Progenitor cell of endocrine pancreas (in vitro differentiated cells): ENCODE data around the gene BCDIN3D. TPM values are rescaled to one million over a fixed set of nuclear protein-coding genes. Genes with fewer than 3 reads are reported as not detected.

Experiments used
- DNase-seq: peaks from one replicate; pipeline ENCODE4 v3.0.0; 2021; ENCODE audit warnings: low spot score; ENCODE audit not compliant: unreplicated experiment
- H3K27ac Mint-ChIP-seq: 2 replicates; pipeline ENCODE4 v1.8.0; 2021; ENCODE audit warnings: mild to moderate bottlenecking, moderate library complexity, mixed read lengths
- H3K27me3 Mint-ChIP-seq: 2 replicates; pipeline ENCODE4 v1.8.0; 2021; ENCODE audit warnings: mixed read lengths
- H3K36me3 Mint-ChIP-seq: 2 replicates; pipeline ENCODE4 v1.8.0; 2022; ENCODE audit warnings: mixed read lengths; ENCODE audit not compliant: insufficient read depth
- H3K4me1 Mint-ChIP-seq: 2 replicates; pipeline ENCODE4 v1.8.0; 2021; ENCODE audit warnings: low read depth, mixed read lengths
- H3K4me3 Mint-ChIP-seq: 2 replicates; pipeline ENCODE4 v1.8.0; 2021; ENCODE audit warnings: low read depth, mild to moderate bottlenecking, moderate library complexity, mixed read lengths
- H3K9me3 Mint-ChIP-seq: 2 replicates; pipeline ENCODE4 v1.8.0; 2021; ENCODE audit warnings: low read depth, mixed read lengths
- CTCF ChIP-seq: fragments of 200-600 bp; sonication (generic); IDR thresholded peaks from one replicate; pipeline ENCODE4 v1.5.0; 2021; ENCODE audit warnings: antibody characterized with exemption, mild to moderate bottlenecking; ENCODE audit not compliant: unreplicated experiment
- total RNA-seq: library from RNA; stranded (reverse); gene quantifications from 2 replicates; pipeline ENCODE4 v1.2.1, GENCODE V29; 2021

Gene BCDIN3D
- total RNA-seq, 1 donor from 2014 or later: 7.3 TPM

- no peaks in the 10 kb centered on the region for H3K27me3 Mint-ChIP-seq
- H3K9me3 Mint-ChIP-seq: no peaks in the 10 kb centered on the region
- DNase-seq: no peak
- H3K36me3 Mint-ChIP-seq: no peaks in the 10 kb centered on the region
- no peak overlapping the region for H3K27ac Mint-ChIP-seq
- TF ChIP-seq CTCF: no peak
- H3K4me1 Mint-ChIP-seq: peaks cover 16% of the 10 kb centered on the region
- no peak overlapping the region for H3K4me3 Mint-ChIP-seq
These were observed 11.2 kb downstream of the BCDIN3D start for GRCh38 chr12:49831717-49832116.

- peaks cover 2% of the 10 kb centered on the region for H3K36me3 Mint-ChIP-seq
- peak within 1 kb of the TSS; percentile 85 for H3K4me3 Mint-ChIP-seq
- TF ChIP-seq CTCF: no peak
- H3K4me1 Mint-ChIP-seq: peaks cover 18% of the 10 kb centered on the region
- DNase-seq: peak; percentile 90
- peak within 1 kb of the TSS; percentile 98 for H3K27ac Mint-ChIP-seq
- no peaks in the 10 kb centered on the region for H3K27me3 Mint-ChIP-seq
- no peaks in the 10 kb centered on the region for H3K9me3 Mint-ChIP-seq
These were observed 14.5 kb downstream of the BCDIN3D start, which contains the start of gene NCKAP5L for GRCh38 chr12:49828133-49829091. TSS of gene NCKAP5L (minus strand) at chr12:49828413. CDS start at chr12:49804044, 24,369 bp downstream.

- no peak for TF ChIP-seq CTCF
- no peaks in the 10 kb centered on the region for H3K27me3 Mint-ChIP-seq
- H3K27ac Mint-ChIP-seq: peak overlapping the region; percentile 88
- DNase-seq: peak; percentile 67
- H3K9me3 Mint-ChIP-seq: no peaks in the 10 kb centered on the region
- H3K4me3 Mint-ChIP-seq: peak overlapping the region; percentile 85
- H3K4me1 Mint-ChIP-seq: peaks cover 18% of the 10 kb centered on the region
- peaks cover 4% of the 10 kb centered on the region for H3K36me3 Mint-ChIP-seq
These were observed 15.4 kb downstream of the BCDIN3D start for GRCh38 chr12:49827401-49828099.

GRCh38 chr12:49827051-49827400 is 15.9 kb downstream of the BCDIN3D start:
- Mint-ChIP-seq H3K4me1 (peaks cover 18% of the 10 kb centered on the region), H3K27me3 (no peaks in the 10 kb centered on the region), H3K27ac (peak overlapping the region; percentile 88), H3K36me3 (peaks cover 4% of the 10 kb centered on the region), H3K9me3 (no peaks in the 10 kb centered on the region), H3K4me3 (peak overlapping the region; percentile 85)
- no peak for DNase-seq
- TF ChIP-seq CTCF: no peak

GRCh38 chr12:49825971-49826421 is 16.9 kb downstream of the BCDIN3D start:
- H3K27me3 Mint-ChIP-seq: no peaks in the 10 kb centered on the region
- H3K4me1 Mint-ChIP-seq: peaks cover 16% of the 10 kb centered on the region
- DNase-seq: no peak
- no peak overlapping the region for H3K27ac Mint-ChIP-seq
- no peaks in the 10 kb centered on the region for H3K9me3 Mint-ChIP-seq
- peaks cover 4% of the 10 kb centered on the region for H3K36me3 Mint-ChIP-seq
- TF ChIP-seq CTCF: no peak
- H3K4me3 Mint-ChIP-seq: no peak overlapping the region
